IMR-90 (cell line): ENCODE results near the gene TREH. TPM values are rescaled to one million over a fixed set of nuclear protein-coding genes. Genes with fewer than 3 reads are reported as not detected.

Experiments used
- ATAC-seq: fragments of 200-7000 bp; cut with Tn5 transposase; 2 replicates; pipeline ENCODE4 v1.9.1; 2020; ENCODE audit warnings: low read depth, mild to moderate bottlenecking, moderate library complexity
- BruUV-seq: library from RNA; stranded (reverse); fragments of 400-500 nt; replicated peaks from 2 replicates; lab custom pipeline; 2021; lab: Mats Ljungman, UMichigan
- CTCF ChIA-PET: fragments of 300-600 bp; formaldehyde crosslinking; extraction: SDS; loops from one replicate; lab custom pipeline; 2021; ENCODE audit warnings: antibody characterized with exemption; lab: Yijun Ruan, JAX
- POLR2A ChIA-PET: fragments of 300-600 bp; sonication (Branson Sonifier 250); formaldehyde crosslinking; loops from one replicate; lab custom pipeline; 2022; ENCODE audit warnings: antibody characterized with exemption; ENCODE audit not compliant: unreplicated experiment; lab: Charles Lee
- DNase-seq: peaks from one replicate; pipeline ENCODE4 v3.0.0; 2013
- H2AFZ ChIP-seq: replicated peaks from 2 replicates; pipeline ENCODE3; 2013; ENCODE audit warnings: low read length, mild to moderate bottlenecking; ENCODE audit not compliant: poor library complexity
- H2AK5ac ChIP-seq: 2 replicates; pipeline ENCODE4 v1.6.1; 2013; ENCODE audit warnings: low read depth, low read length, inconsistent platforms
- H2AK9ac ChIP-seq: replicated peaks from 2 replicates; pipeline ENCODE3; 2013; ENCODE audit warnings: mild to moderate bottlenecking, low read depth, low read length, moderate library complexity; ENCODE audit not compliant: poor library complexity
- H2BK120ac ChIP-seq: 2 replicates; pipeline ENCODE4 v1.6.1; 2013; ENCODE audit warnings: low read depth, low read length, inconsistent platforms
- H2BK15ac ChIP-seq: 3 replicates; pipeline ENCODE4 v1.6.1; 2013; ENCODE audit warnings: low read depth, low read length, inconsistent platforms
- H2BK20ac ChIP-seq: 2 replicates; pipeline ENCODE4 v1.6.1; 2013; ENCODE audit warnings: low read depth, mild to moderate bottlenecking, inconsistent platforms, low read length, moderate library complexity
- H2BK5ac ChIP-seq: 2 replicates; pipeline ENCODE4 v1.6.1; 2013; ENCODE audit warnings: mild to moderate bottlenecking, low read depth, low read length, inconsistent platforms; ENCODE audit not compliant: poor library complexity, severe bottlenecking
- H3K14ac ChIP-seq: replicated peaks from 2 replicates; pipeline ENCODE4 v1.6.1; 2013; ENCODE audit warnings: low read depth, low read length, inconsistent platforms
- H3K18ac ChIP-seq: 2 replicates; pipeline ENCODE4 v1.6.1; 2013; ENCODE audit warnings: low read depth, low read length, control low read depth
- H3K23ac ChIP-seq: 2 replicates; pipeline ENCODE4 v1.6.1; 2013; ENCODE audit warnings: low read depth, low read length, inconsistent platforms
- H3K27ac ChIP-seq: 2 replicates; pipeline ENCODE4 v1.5.1; 2013; ENCODE audit warnings: mild to moderate bottlenecking, control low read depth, low read length; ENCODE audit not compliant: insufficient read depth
- H3K27me3 ChIP-seq: 2 replicates; pipeline ENCODE4 v1.6.1; 2013; ENCODE audit warnings: low read length; ENCODE audit not compliant: control insufficient read depth, insufficient read depth
- H3K36me3 ChIP-seq: 2 replicates; pipeline ENCODE4 v1.6.1; 2013; ENCODE audit warnings: low read length, mixed read lengths; ENCODE audit not compliant: control insufficient read depth, insufficient read depth
- H3K4ac ChIP-seq: 2 replicates; pipeline ENCODE4 v1.6.1; 2013; ENCODE audit warnings: low read depth, low read length, inconsistent platforms
- H3K4me1 ChIP-seq: 2 replicates; pipeline ENCODE4 v1.6.1; 2013; ENCODE audit warnings: low read length, mixed read lengths; ENCODE audit not compliant: control insufficient read depth, insufficient read depth
- H3K4me2 ChIP-seq: 2 replicates; pipeline ENCODE4 v1.6.1; 2013; ENCODE audit warnings: low read depth, mild to moderate bottlenecking, control low read depth, low read length, moderate library complexity
- H3K4me3 ChIP-seq: 2 replicates; pipeline ENCODE4 v1.5.1; 2013; ENCODE audit warnings: low read depth, mild to moderate bottlenecking, control low read depth, low read length, moderate library complexity; ENCODE audit not compliant: insufficient read depth
- H3K56ac ChIP-seq: 2 replicates; pipeline ENCODE4 v1.6.1; 2013; ENCODE audit warnings: low read length, inconsistent platforms; ENCODE audit not compliant: insufficient read depth; ENCODE audit errors: extremely low read depth
- H3K79me1 ChIP-seq, 2 experiments: 2 replicates each; pipeline ENCODE4 v1.6.1; 2013; ENCODE audit warnings: low read length in 2 of 2, inconsistent platforms in 1 of 2, low read depth in 1 of 2
- H3K9ac ChIP-seq: 2 replicates; pipeline ENCODE4 v1.6.1; 2013; ENCODE audit warnings: low read depth, low read length, control low read depth
- H3K9me1 ChIP-seq: 2 replicates; pipeline ENCODE4 v1.6.1; 2013; ENCODE audit warnings: low read length, inconsistent platforms; ENCODE audit not compliant: insufficient read depth
- H3K9me3 ChIP-seq: 2 replicates; pipeline ENCODE4 v1.6.1; 2013; ENCODE audit warnings: low read length; ENCODE audit not compliant: control insufficient read depth, insufficient read depth
- H4K20me1 ChIP-seq: 2 replicates; pipeline ENCODE4 v1.6.1; 2013; ENCODE audit warnings: low read length, inconsistent platforms; ENCODE audit not compliant: insufficient read depth
- H4K5ac ChIP-seq: 2 replicates; pipeline ENCODE4 v1.6.1; 2013; ENCODE audit warnings: mild to moderate bottlenecking, low read depth, low read length, control low read depth
- H4K8ac ChIP-seq, 2 experiments: 2 replicates each; pipeline ENCODE4 v1.6.1; 2013; ENCODE audit warnings: low read depth in 2 of 2, low read length in 2 of 2, control low read depth in 1 of 2, inconsistent platforms in 1 of 2
- H4K91ac ChIP-seq: 2 replicates; pipeline ENCODE4 v1.6.1; 2013; ENCODE audit warnings: low read depth, low read length, inconsistent platforms; ENCODE audit not compliant: insufficient read depth
- BHLHE40 ChIP-seq: fragments of 150-350 bp; IDR thresholded peaks from 2 replicates; pipeline ENCODE4 v1.6.1; 2016; ENCODE audit warnings: mild to moderate bottlenecking, low read depth, low read length
- CEBPB ChIP-seq: IDR thresholded peaks from 2 replicates; pipeline ENCODE4 v1.6.1; 2012; ENCODE audit warnings: low read depth, low read length, improper control_type of control experiment
- CHD1 ChIP-seq: IDR thresholded peaks from 2 replicates; pipeline ENCODE4 v1.6.1; 2012; ENCODE audit warnings: low read depth, low read length, improper control_type of control experiment
- CTCF ChIP-seq: conservative IDR thresholded peaks from 2 replicates; pipeline ENCODE4 v1.5.1; 2012; ENCODE audit warnings: mild to moderate bottlenecking, low read depth, low read length, improper control_type of control experiment
- ELK1 ChIP-seq: fragments of 150-350 bp; IDR thresholded peaks from 2 replicates; pipeline ENCODE4 v1.6.1; 2016; ENCODE audit warnings: low read depth, mild to moderate bottlenecking, low read length, moderate library complexity, borderline replicate concordance
- FOS ChIP-seq: fragments of 150-350 bp; IDR thresholded peaks from 2 replicates; pipeline ENCODE4 v1.6.1; 2016; ENCODE audit warnings: low read depth, low read length
- MAFK ChIP-seq: IDR thresholded peaks from 2 replicates; pipeline ENCODE4 v1.6.1; 2012; ENCODE audit warnings: low read depth, low read length, improper control_type of control experiment
- MAZ ChIP-seq: IDR thresholded peaks from 2 replicates; pipeline ENCODE4 v1.6.1; 2012; ENCODE audit warnings: low read depth, mild to moderate bottlenecking, low read length, improper control_type of control experiment, moderate library complexity, borderline replicate concordance
- MXI1 ChIP-seq: IDR thresholded peaks from 2 replicates; pipeline ENCODE4 v1.6.1; 2012; ENCODE audit warnings: low read depth, mild to moderate bottlenecking, low read length, moderate library complexity, borderline replicate concordance
- NFE2L2 ChIP-seq: fragments of 150-350 bp; IDR thresholded peaks from 2 replicates; pipeline ENCODE4 v1.6.1; 2016; ENCODE audit warnings: low read depth, mild to moderate bottlenecking, low read length
- POLR2A ChIP-seq: IDR thresholded peaks from 2 replicates; pipeline ENCODE4 v1.6.1; 2012; ENCODE audit warnings: mild to moderate bottlenecking, low read depth, low read length
- RAD21 ChIP-seq: IDR thresholded peaks from 2 replicates; pipeline ENCODE4 v1.6.1; 2012; ENCODE audit warnings: low read length, improper control_type of control experiment
- RCOR1 ChIP-seq: IDR thresholded peaks from 2 replicates; pipeline ENCODE4 v1.6.1; 2012; ENCODE audit warnings: mild to moderate bottlenecking, low read length, improper control_type of control experiment; ENCODE audit not compliant: insufficient replicate concordance
- RFX5 ChIP-seq: IDR thresholded peaks from 2 replicates; pipeline ENCODE4 v1.8.0; 2012; ENCODE audit warnings: low read depth, mild to moderate bottlenecking, low read length, moderate library complexity
- USF2 ChIP-seq: fragments of 150-350 bp; IDR thresholded peaks from 2 replicates; pipeline ENCODE4 v1.6.1; 2017; ENCODE audit warnings: mild to moderate bottlenecking, antibody characterized with exemption, low read length, low read depth
- WGBS, 2 experiments: methylation state at CpG; one replicate each; pipeline versions ENCODE4 v1.1.5 to v1.1.7; 2013; ENCODE audit warnings: missing lambda C conversion rate in 2 of 2; ENCODE audit not compliant: insufficient read length in 1 of 2; ENCODE audit errors: extremely low coverage in 2 of 2; 5-methylcytosine and 5-hydroxymethylcytosine counted together
- dilution Hi-C: fragments of 300-500 bp; cut with HindIII; formaldehyde crosslinking; loops from one replicate; pipeline ENCODE4 v1.14.3; 2018; ENCODE audit warnings: low sequenced_read_pairs; ENCODE audit not compliant: unreplicated experiment
- in situ Hi-C: fragments of 300-500 bp; cut with MboI; formaldehyde crosslinking; loops from 3 replicates; pipeline ENCODE4 v1.14.3; 2019; ENCODE audit warnings: low sequenced_read_pairs, inconsistent platforms, mixed read lengths
- intact Hi-C: fragments of 100-400 bp; cut with micrococcal nuclease; formaldehyde crosslinking; loops from 2 replicates; pipeline ENCODE4 v1.10.0; 2022
- polyA plus RNA-seq, 3 experiments: library from polyadenylated mRNA; depleted of rRNA; stranded (reverse); fragments of >200 nt; gene quantifications; 2 replicates each; pipeline ENCODE4 v1.2.3, GENCODE V29; 2012; ENCODE audit warnings: low replicate concordance in 1 of 3
- total RNA-seq: library from RNA; depleted of rRNA; stranded (reverse); fragments of >200 nt; gene quantifications from 2 replicates; pipeline ENCODE4 v1.2.3, GENCODE V29; 2012

The TREH gene
- total and polyA plus RNA-seq, 2 of the 4 experiments (the other 2 are of a cell fraction): not detected

- WGBS, 2 experiments: 58% methylated on average over 2 of the region's 8 CpGs; no CpG with 5 or more reads in 1 of the 2 experiments
- no peak overlapping the region for H2AK5ac ChIP-seq
- no peak overlapping the region for H2BK15ac ChIP-seq
- peaks cover 32% of the 10 kb centered on the region for H4K20me1 ChIP-seq
- in situ Hi-C loops: no loop called here
- H3K9me1 ChIP-seq: peaks cover 9% of the 10 kb centered on the region; the same call in 1 of the 2 replicates
- intact Hi-C loops: no loop called here
- no peak overlapping the region for H3K18ac ChIP-seq
- POLR2A ChIA-PET: no interaction called here
- H3K23ac ChIP-seq: no peak overlapping the region
- no peak for ATAC-seq
- H3K27ac ChIP-seq: no peak overlapping the region
- no peaks in the 10 kb centered on the region for H3K9me3 ChIP-seq
- H3K14ac ChIP-seq: no peak overlapping the region
- peaks cover 8% of the 10 kb centered on the region for H3K36me3 ChIP-seq
- H3K27me3 ChIP-seq: no peaks in the 10 kb centered on the region
- no peak for DNase-seq
- H3K79me1 ChIP-seq: no peaks in the 10 kb centered on the region; a peak in 1 of 4 replicates
- H4K91ac ChIP-seq: no peak overlapping the region
- H2BK20ac ChIP-seq: no peak overlapping the region
- H3K9ac ChIP-seq: no peak overlapping the region
- H2AFZ ChIP-seq: no peak overlapping the region
- peak overlapping the region; percentile 19 for H2AK9ac ChIP-seq
- BruUV-seq: no TSS peak
- CTCF ChIA-PET: interaction anchor here (1.3 kb wide), 1 partner anchor 27 kb away, joined by 3 read pairs; no protein-coding TSS in a partner anchor
- no peak overlapping the region for H4K5ac ChIP-seq
- H4K8ac ChIP-seq: no peak overlapping the region
- no peak overlapping the region for H3K56ac ChIP-seq
- H3K4me2 ChIP-seq: no peak overlapping the region
- dilution Hi-C loops: no loop called here
- no peaks in the 10 kb centered on the region for H3K4me1 ChIP-seq
- H3K4me3 ChIP-seq: no peak overlapping the region
- H3K4ac ChIP-seq: no peak overlapping the region
- no peak overlapping the region for H2BK120ac ChIP-seq
- H2BK5ac ChIP-seq: no peak overlapping the region
- TF ChIP-seq RAD21: no peak
- TF ChIP-seq POLR2A: no peak
- TF ChIP-seq BHLHE40: no peak
- TF ChIP-seq USF2: no peak
- no peak for TF ChIP-seq MXI1
- TF ChIP-seq CTCF: no peak
- TF ChIP-seq CHD1: no peak
- no peak for TF ChIP-seq RFX5
- TF ChIP-seq MAZ: no peak
- TF ChIP-seq MAFK: no peak
- no peak for TF ChIP-seq NFE2L2
- TF ChIP-seq RCOR1: no peak
- no peak for TF ChIP-seq ELK1
- TF ChIP-seq CEBPB: no peak
- TF ChIP-seq FOS: no peak
Observed at GRCh38 chr11:118662401-118663271, 16.8 kb downstream of the TREH start.
